Measurements from ENCODE around the gene SHBG.

Gene SHBG

DNA sequence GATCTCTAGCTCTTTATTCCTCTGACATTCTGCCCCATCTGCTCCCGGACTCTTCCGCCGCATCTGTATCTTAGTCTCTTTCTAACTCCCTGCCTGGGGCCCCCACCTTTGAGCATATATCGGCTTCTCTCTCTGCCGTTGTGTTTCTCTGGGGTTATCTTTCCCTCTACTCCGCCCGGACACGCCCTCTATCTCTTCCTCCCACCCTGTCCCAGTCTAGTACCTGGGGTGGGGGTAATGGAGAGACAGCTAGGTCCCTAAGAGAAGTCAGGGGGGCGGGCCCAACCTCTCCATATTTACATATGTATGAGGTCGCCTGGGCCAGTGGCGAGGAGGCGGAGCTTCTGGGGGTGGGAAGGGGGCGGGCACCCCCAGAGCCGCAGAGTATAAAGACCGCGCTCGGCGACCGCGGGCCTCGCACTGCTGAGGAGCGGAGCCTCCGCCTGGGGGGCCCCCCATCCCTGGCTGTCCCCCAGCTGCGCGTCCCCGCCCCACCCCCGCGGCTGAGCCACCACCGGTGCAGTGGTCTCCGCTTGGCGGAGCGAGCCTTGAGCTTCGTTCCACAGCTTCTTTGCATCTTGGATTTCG lies 20.7 kb downstream of the SHBG start, which contains the start of gene ATP1B2:
Gene ATP1B2 (plus strand): TSS at position 418 of the 588 bp plus-strand sequence. CDS start 593 bp downstream, outside the sequence.
- no peak for DNase-seq (ENCODE audit: low read depth)
- TF ChIP-seq, protein P1, sequence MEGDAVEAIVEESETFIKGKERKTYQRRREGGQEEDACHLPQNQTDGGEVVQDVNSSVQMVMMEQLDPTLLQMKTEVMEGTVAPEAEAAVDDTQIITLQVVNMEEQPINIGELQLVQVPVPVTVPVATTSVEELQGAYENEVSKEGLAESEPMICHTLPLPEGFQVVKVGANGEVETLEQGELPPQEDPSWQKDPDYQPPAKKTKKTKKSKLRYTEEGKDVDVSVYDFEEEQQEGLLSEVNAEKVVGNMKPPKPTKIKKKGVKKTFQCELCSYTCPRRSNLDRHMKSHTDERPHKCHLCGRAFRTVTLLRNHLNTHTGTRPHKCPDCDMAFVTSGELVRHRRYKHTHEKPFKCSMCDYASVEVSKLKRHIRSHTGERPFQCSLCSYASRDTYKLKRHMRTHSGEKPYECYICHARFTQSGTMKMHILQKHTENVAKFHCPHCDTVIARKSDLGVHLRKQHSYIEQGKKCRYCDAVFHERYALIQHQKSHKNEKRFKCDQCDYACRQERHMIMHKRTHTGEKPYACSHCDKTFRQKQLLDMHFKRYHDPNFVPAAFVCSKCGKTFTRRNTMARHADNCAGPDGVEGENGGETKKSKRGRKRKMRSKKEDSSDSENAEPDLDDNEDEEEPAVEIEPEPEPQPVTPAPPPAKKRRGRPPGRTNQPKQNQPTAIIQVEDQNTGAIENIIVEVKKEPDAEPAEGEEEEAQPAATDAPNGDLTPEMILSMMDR (conservative IDR thresholded peaks at IDR 0.05; ENCODE audit: low read depth, low read length): no peak
- peak within 1 kb of the TSS; percentile 38 for H3K4me3 ChIP-seq (ENCODE audit: low read length)

DNA sequence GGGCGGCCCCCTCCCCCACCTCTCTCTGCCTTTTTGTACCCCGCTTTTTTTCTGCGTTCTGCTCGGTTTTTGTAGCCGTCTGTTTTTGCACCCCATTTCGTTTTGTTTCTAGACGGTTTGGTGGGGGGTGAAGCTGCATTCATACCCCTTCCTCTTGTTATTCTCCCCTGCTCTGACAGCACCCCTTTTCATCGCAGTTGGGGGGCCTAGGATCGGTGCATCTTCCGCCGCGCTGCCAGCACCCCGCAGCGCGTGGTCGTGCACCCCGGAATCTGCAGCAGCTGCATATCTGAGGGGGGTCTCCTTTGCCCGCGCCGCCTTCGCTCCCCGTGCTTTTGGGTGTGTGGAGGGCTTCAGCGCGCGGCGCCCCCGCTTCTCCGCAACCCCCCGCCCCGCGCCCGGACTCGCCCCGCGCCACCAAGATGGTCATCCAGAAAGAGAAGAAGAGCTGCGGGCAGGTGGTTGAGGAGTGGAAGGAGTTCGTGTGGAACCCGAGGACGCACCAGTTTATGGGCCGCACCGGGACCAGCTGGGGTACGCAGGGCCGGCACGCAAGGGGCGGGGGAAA lies 21.2 kb downstream of the SHBG start:
- no peak for DNase-seq (ENCODE audit: low read depth)

DNA sequence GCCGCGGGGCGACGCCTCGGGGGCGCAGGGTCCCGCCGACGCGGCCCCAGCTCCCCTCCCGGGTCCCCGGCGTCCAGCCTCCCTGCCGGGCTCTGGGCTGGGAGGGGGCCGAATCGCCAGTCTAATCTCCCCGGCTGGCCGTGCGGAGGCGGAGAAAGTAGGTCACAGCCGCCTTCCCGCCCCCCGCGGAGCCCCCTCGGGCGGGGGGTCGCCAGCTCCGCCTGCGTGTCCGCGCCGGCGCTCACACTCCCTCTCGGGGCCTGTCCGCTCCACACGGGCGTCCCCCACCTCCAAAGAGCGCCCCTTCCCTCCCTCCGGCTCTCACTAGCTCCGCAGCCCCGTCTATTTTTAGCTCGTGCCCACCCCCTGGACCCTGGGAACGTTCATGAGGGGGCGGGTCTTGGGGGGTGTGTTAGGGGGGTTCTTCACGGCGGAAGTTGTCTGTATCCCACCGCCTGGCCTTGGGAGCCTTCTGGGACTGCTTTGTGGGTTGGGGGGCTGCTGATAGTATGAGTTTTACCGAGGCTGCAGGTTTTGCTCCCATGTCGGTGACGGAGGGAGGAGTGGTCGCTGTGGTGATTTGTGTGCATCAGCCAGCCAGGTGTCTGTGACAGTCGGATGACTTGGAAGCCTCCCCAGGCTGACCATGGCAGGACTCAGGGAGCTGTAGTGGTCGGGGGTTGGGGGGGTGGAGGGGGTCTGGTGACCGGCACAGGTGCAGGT lies 21.9 kb downstream of the SHBG start:
- H3K4me3 ChIP-seq (ENCODE audit: low read length): no peak overlapping the region
- DNase-seq (ENCODE audit: low read depth): no peak
- TF ChIP-seq, protein P1 (conservative IDR thresholded peaks at IDR 0.05; ENCODE audit: low read depth, low read length): no peak

More for the DNA sequence above, 21.2 kb downstream of the SHBG start:
- peak overlapping the region; percentile 38 for H3K4me3 ChIP-seq (ENCODE audit: low read length)
- TF ChIP-seq, protein P1 (conservative IDR thresholded peaks at IDR 0.05; ENCODE audit: low read depth, low read length): no peak

DNA sequence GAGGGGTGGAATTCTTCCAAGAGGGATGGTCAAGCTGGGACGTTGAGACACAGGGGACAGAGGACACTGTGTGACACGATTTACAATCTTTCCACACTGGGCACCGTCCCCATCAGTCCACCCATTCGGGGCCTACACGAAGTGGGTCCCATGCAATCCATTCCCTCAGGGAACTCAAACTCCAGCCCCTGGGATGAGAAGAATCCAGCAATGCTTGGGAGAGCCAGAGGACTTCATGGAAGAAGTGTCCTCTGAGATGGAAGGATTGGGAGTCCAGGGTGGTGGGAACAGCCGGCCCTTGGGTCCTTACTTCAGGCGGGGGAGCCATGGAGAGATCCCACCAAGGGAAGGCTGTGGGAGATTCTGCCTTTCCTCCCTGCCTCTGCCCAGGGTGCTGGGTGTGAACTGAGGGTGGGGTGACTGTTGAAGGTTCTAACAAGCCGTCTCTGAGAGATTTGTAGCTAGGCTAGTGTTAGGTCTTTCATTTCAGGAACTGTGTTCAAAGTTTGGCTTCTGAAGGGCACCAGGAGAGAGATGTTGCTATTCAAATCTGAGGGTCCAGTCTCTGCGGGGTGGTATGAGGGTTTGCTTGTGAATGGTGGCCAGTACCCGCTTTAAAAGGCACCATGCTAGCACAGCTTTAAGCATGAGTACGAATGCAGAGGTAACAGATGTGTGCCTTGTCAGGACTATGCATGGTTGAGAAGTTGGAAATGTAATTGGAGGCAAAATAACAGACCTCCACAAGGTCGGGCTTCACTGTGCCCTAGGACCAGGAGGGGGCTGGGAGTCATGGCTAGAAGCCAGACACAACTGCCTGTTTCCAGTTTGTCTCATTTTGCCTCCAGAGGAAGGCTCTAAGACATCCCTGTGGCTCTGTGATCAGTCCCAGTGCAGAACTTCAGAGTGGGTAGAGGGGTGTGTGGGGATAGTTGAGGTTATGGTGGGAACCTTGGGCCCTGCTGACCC lies 22.7 kb downstream of the SHBG start:
- TF ChIP-seq, protein P1 (conservative IDR thresholded peaks at IDR 0.05; ENCODE audit: low read depth, low read length): no peak

DNA sequence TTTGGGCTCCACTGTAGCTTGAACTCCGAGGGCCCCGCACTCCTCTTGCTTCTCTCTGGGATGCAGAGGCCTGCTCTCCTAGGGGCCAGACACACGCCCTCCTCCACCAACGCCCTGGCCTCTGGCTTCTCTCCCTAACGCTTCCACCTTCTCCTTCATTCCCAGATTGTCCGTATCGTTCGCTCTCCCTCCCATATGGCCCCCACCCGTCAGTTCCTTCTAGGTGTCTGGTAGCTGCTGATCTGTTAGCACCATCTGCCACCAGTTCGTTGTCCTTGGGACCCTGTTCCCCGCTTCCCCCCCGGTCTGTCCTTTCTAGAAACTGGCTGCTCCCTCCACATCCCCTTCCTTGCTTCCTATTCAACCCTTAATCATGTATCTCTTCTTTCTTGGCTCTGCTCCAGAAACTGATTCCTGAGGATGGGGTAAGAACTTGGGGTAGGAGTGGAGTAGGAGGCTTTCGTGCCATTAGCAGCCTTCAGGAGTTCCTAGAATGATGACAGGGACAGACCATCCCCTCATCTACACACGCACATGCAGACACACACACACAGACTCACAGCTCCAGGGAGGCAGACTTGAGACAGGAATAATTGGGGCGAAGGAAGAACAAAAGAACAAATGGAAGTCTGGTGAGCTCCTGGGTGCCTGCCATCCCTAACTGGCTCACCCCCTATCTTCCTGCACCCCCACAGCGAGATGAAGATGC lies 25.1 kb downstream of the SHBG start:
- no peak overlapping the region for H3K4me3 ChIP-seq (ENCODE audit: low read length)
- DNase-seq (ENCODE audit: low read depth): no peak
- TF ChIP-seq, protein P1 (conservative IDR thresholded peaks at IDR 0.05; ENCODE audit: low read depth, low read length): no peak

More for the DNA sequence above, 22.7 kb downstream of the SHBG start:
- DNase-seq (ENCODE audit: low read depth): no peak
- H3K4me3 ChIP-seq (ENCODE audit: low read length): no peak overlapping the region

DNA sequence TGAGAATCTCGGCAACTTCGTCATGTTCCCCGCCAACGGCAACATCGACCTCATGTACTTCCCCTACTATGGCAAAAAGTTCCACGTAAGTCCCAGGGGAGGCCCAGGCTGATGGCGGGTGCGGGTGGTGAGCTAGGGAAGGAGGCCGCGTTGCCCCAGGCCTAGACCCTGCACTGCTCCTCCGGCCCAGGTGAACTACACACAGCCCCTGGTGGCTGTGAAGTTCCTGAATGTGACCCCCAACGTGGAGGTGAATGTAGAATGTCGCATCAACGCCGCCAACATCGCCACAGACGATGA lies 25.6 kb downstream of the SHBG start:
- no peak for DNase-seq (ENCODE audit: low read depth)
- TF ChIP-seq, protein P1 (conservative IDR thresholded peaks at IDR 0.05; ENCODE audit: low read depth, low read length): no peak
- H3K4me3 ChIP-seq (ENCODE audit: low read length): no peak overlapping the region

All from retinal pigment epithelial cell (primary cell).